Measurements from ENCODE around the gene PKNOX2. TPM values are rescaled to one million over a fixed set of nuclear protein-coding genes. Genes with fewer than 3 reads are reported as not detected.

PKNOX2 gene
- polyA plus RNA-seq, 1 experiment: 0.02 TPM

DNA sequence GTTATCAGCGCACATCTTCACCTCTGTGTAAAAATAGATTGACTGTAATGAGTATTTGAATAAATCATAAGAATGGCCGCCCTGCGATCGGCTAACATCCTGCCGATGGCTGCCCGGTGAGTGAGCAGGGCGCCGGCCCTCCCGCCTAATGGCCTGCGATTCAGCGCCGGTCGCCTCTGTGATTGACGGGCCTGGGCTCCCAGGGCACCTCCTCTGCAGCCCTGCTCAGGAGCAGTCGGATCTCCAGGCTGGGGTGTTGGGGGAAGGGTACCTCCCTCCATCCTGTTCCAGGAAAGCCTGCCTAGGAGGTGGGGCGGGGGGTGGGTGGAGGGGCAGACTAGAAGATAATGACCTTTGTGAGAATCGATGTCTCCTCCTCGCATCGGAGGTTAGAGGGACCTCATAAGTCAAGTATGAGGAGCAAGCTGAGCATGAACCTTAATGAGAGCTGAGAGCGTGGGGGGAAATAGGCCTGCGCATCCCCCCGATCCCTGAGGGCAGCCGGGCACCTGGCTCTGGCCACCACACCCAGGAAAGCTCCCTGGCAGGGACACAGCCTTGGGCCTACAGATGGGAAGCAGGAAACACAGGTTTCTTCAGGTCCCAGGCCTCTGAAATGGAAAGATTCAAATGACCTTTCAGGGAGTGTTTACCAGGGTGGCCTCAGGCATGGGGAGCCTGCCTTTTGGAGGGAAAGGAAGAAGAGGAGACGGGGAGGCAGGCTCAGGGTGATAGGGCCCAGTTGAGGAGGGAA lies 71.7 kb downstream of the PKNOX2 start:
- peaks cover 6% of the 10 kb centered on the region for H3K27me3 ChIP-seq (ENCODE audit: control insufficient read depth, insufficient read depth, low read length)
- ChIA-PET CTCF (interaction anchor here (1.0 kb wide), 1 partner anchor 9 kb away, joined by 3 read pairs; no protein-coding TSS in a partner anchor), POLR2A (no interaction called here)
- TF ChIP-seq, protein P1, sequence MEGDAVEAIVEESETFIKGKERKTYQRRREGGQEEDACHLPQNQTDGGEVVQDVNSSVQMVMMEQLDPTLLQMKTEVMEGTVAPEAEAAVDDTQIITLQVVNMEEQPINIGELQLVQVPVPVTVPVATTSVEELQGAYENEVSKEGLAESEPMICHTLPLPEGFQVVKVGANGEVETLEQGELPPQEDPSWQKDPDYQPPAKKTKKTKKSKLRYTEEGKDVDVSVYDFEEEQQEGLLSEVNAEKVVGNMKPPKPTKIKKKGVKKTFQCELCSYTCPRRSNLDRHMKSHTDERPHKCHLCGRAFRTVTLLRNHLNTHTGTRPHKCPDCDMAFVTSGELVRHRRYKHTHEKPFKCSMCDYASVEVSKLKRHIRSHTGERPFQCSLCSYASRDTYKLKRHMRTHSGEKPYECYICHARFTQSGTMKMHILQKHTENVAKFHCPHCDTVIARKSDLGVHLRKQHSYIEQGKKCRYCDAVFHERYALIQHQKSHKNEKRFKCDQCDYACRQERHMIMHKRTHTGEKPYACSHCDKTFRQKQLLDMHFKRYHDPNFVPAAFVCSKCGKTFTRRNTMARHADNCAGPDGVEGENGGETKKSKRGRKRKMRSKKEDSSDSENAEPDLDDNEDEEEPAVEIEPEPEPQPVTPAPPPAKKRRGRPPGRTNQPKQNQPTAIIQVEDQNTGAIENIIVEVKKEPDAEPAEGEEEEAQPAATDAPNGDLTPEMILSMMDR (IDR thresholded peaks at IDR 0.05; ENCODE audit: insufficient read depth, low read depth, low read length): no peak
- no peaks in the 10 kb centered on the region for H3K36me3 ChIP-seq (ENCODE audit: control insufficient read depth, insufficient read depth, low read length)
- H3K4me3 ChIP-seq (ENCODE audit: low read depth, low read length): no peak overlapping the region
- DNase-seq (ENCODE audit: low read depth): no peak

DNA sequence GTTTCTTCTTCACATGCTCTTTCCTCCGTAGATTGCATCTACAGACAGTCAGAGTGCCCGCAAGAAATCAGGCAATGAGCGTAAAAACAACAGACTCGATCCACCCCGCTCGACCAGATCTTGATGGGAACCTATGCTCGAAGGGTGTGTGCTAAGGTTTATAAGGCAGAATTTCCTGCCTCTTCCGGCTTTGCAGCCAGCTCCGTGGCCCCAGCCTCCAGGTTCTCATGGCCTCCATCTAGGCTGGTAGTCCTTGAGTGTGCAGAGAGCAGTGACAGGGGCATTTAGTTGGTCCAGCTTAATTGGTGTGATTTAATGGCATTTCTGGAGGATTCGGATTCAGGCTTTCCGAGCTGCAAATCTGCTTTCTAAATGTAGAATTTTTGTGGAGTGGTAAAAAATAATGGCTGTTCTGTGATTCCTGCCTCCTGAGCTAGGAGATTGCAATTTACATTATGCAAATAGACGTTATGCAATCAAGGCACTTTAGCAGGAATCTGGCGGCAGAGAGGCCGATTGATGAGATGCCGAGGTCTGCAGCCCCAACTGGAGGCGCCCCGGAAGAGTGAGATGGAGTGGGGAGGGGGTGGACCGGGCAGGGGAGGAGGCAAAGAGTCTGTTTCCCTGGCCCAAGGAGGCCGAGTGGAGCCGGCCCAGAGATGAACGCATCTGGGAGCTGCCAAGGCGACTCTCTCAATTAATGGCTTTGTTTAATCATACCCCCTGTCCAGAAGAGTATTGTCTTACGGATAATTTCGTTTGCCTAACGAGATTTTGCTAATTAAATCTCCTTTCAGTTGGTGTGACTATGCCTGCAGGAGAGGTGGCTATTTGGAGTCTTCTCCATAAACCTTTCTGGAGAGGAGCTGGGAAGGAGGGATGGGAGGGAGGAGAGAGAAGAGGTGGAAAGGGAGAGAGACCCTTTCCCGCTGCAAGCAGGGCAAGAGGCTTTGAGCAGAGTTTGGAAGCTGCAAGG lies 75.3 kb downstream of the PKNOX2 start:
- ChIA-PET CTCF (interaction anchor here (1.4 to 2.0 kb wide), 2 partner anchors 106 to 124 kb away, joined by 3 to 8 read pairs; no protein-coding TSS in a partner anchor), POLR2A (no interaction called here)
- H3K27me3 ChIP-seq (ENCODE audit: control insufficient read depth, insufficient read depth, low read length): peaks cover 6% of the 10 kb centered on the region
- TF ChIP-seq, protein P1 (IDR thresholded peaks at IDR 0.05; ENCODE audit: insufficient read depth, low read depth, low read length): no peak
- no peaks in the 10 kb centered on the region for H3K36me3 ChIP-seq (ENCODE audit: control insufficient read depth, insufficient read depth, low read length)
- H3K4me3 ChIP-seq (ENCODE audit: low read depth, low read length): no peak overlapping the region
- no peak for DNase-seq (ENCODE audit: low read depth)

DNA sequence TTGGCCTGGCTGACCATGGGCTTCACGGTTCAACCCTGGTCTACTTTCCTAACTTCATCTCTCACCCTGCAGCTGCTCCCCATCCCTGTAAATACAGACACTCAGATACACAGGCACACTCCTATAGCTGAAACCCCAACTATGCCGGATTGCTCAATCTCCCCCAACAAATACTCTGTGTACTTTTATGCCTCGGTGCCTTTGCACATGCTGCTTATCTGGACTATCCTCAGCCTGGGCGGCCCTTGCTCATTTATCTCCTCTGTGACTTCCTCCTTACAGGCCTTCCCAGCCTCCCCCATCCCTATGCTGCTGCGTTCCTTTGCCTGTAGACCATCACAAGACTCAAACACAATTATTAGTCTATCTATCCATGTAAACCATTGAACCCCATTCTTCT lies 76.6 kb downstream of the PKNOX2 start:
- Histone ChIP-seq H3K36me3 (ENCODE audit: control insufficient read depth, insufficient read depth, low read length) (no peaks in the 10 kb centered on the region), H3K4me3 (ENCODE audit: low read depth, low read length) (no peak overlapping the region), H3K27me3 (ENCODE audit: control insufficient read depth, insufficient read depth, low read length) (peaks cover 6% of the 10 kb centered on the region)
- no peak for DNase-seq (ENCODE audit: low read depth)
- CTCF ChIA-PET: interaction anchor here (1.4 kb wide), 1 partner anchor 123 kb away, joined by 3 read pairs; no protein-coding TSS in a partner anchor
- TF ChIP-seq, protein P1 (IDR thresholded peaks at IDR 0.05; ENCODE audit: insufficient read depth, low read depth, low read length): no peak
- POLR2A ChIA-PET: no interaction called here

DNA sequence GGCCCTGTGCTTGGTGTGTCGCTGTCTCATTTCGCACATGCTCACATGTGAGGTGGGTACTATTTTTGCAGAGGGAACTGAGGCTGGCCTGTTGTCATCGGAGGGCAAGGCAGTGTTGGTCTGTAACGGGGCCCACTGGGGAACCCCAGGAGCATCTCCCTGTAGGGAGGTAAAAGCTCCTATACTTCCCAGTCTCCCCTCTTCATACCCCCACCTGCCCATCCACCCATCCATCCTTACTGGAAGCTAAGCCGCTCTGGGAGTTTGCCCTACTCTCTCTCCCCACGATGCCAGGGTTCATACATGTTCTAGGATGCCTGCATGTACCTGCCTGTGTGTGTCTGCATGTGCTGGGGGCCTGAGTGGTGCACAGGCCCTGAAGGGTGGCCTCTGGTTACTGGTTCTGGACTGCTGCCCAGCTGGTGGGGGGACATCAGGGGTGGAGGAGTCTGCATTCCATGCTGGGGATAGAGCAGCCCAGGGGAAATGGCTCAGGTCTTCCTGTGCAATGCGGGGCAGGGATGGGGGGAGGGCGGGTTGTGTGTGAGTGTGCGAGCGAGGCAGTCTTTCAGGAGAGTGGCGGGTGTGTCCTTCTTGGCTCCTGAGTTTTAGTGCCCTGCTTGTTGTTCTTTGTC lies 77.7 kb downstream of the PKNOX2 start:
- DNase-seq (ENCODE audit: low read depth): no peak
- Histone ChIP-seq H3K27me3 (ENCODE audit: control insufficient read depth, insufficient read depth, low read length) (peaks cover 6% of the 10 kb centered on the region; the same call in 1 of the 2 replicates), H3K36me3 (ENCODE audit: control insufficient read depth, insufficient read depth, low read length) (no peaks in the 10 kb centered on the region), H3K4me3 (ENCODE audit: low read depth, low read length) (no peak overlapping the region)
- ChIA-PET POLR2A (no interaction called here), CTCF (no interaction called here)
- TF ChIP-seq, protein P1 (IDR thresholded peaks at IDR 0.05; ENCODE audit: insufficient read depth, low read depth, low read length): no peak

Data from BJ (cell line).